ENCODE data around the gene CMTR2. TPM values are rescaled to one million over a fixed set of nuclear protein-coding genes. Genes with fewer than 3 reads are reported as not detected.

The CMTR2 gene
- total and polyA plus RNA-seq, 2 experiments from 2014 or later = 11.4 to 43.2 TPM

DNA sequence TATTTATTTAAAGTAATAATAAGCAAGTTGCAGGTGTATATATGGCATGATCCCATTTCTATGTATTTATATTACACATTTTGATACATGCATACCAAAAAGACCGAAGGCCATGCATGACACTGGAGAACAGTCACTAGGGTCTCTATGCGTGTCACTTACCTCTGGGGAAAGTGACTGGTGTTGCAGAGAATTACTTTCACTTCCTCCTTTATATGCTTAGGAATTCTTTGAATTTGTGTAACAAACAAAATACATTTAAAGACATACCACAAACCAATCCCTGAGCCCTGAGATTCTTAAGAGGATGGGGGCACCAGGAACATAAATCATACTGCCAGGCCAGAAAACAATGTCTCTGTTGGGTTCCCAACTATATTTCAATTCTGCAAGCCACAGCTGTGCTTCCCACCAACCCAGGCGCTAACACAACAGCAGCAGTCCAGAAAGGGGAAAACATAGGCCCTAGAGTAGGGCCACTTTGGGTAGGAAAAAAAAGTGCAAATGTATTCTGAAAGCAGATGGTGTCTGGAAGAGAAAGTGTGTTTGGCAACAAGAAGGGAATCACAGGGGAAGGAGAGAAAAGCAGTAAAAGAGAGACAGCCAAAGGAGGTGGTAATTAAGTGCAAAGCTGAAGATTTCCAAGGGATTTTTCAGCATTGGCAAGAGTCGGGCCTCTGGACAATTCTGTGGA is 34.2 kb downstream of the CMTR2 start:
- WGBS (ENCODE audit: low lambda C conversion rate, missing lambda C conversion rate) = 78% methylated on average over 4 of the region's 4 CpGs
- no peaks in the 10 kb centered on the region for H3K36me3 ChIP-seq (replicated peaks; ENCODE audit: insufficient read depth, low read depth)
- H4K20me1 ChIP-seq (ENCODE audit: insufficient read depth, poor library complexity, severe bottlenecking) = no peaks in the 10 kb centered on the region
- H3K27me3 ChIP-seq = peaks cover 4% of the 10 kb centered on the region
- H2AFZ ChIP-seq = no peak overlapping the region
- no peak overlapping the region for H3K27ac ChIP-seq
- H3K79me2 ChIP-seq = no peaks in the 10 kb centered on the region
- no peak for TF ChIP-seq CTCF (IDR thresholded peaks at IDR 0.05; ENCODE audit: poor library complexity)
- TF ChIP-seq EZH2phosphoT487 (IDR thresholded peaks at IDR 0.05; ENCODE audit: low read depth, severe bottlenecking, unreplicated experiment) = no peak
- no peak for TF ChIP-seq EZH2 (IDR thresholded peaks at IDR 0.05; ENCODE audit: borderline replicate concordance)
- no peaks in the 10 kb centered on the region for H3K9me3 ChIP-seq (ENCODE audit: low read depth)
- H3K4me1 ChIP-seq (ENCODE audit: insufficient read depth) = no peaks in the 10 kb centered on the region
- no peak for DNase-seq (ENCODE audit: low spot score)
- no peak overlapping the region for H3K4me2 ChIP-seq
- no peaks in the 10 kb centered on the region for H3K9me2 ChIP-seq (replicated peaks; ENCODE audit: insufficient read depth)
- no peak overlapping the region for H3K4me3 ChIP-seq

DNA sequence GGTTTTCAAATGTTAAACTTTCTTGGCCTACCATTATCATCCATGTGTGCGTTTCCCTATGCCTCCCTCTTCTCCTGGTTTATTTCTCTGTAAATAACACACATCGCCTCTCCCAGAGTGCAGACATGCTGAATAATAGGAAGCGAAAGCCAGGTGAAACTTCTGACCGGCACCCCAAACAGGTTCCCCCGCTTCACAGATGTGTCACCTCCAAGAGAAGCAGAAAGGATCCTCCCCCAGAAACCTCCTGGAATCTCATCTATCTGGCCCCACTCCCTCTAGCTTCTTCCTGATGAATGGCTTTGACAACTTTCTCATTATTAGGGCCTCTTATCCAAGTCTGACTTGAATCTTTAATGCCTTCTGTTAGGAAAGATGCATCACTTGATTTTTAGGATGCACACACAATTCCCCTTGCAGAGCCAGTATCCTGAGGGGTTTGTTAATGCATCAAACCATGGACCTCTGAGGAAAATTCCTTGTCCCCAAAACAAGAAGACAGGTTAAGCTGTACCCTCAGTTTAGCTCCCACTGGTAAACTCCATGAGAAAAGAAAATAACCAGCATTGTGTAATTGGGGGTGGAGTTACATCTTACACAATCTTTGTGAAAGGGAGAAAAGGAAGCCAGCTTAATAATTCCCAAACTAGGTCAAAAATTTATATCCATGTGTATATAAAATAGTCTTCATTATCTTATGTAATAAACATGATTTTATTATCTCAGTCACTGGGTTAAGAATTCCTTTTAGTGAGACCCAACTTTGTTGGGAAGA is 38.6 kb downstream of the CMTR2 start:
- Histone ChIP-seq H3K4me2 (no peak overlapping the region), H3K36me3 (replicated peaks; ENCODE audit: insufficient read depth, low read depth) (no peaks in the 10 kb centered on the region), H3K4me1 (ENCODE audit: insufficient read depth) (no peaks in the 10 kb centered on the region), H3K27ac (no peak overlapping the region), H3K27me3 (no peaks in the 10 kb centered on the region), H2AFZ (no peak overlapping the region), H3K9me3 (ENCODE audit: low read depth) (no peaks in the 10 kb centered on the region), H3K4me3 (no peak overlapping the region), H3K9me2 (replicated peaks; ENCODE audit: insufficient read depth) (no peaks in the 10 kb centered on the region), H3K79me2 (no peaks in the 10 kb centered on the region), H4K20me1 (ENCODE audit: insufficient read depth, poor library complexity, severe bottlenecking) (no peaks in the 10 kb centered on the region)
- TF ChIP-seq EZH2phosphoT487 (IDR thresholded peaks at IDR 0.05; ENCODE audit: low read depth, severe bottlenecking, unreplicated experiment) = no peak
- no peak for TF ChIP-seq EZH2 (IDR thresholded peaks at IDR 0.05; ENCODE audit: borderline replicate concordance)
- no peak for TF ChIP-seq CTCF (IDR thresholded peaks at IDR 0.05; ENCODE audit: poor library complexity)
- DNase-seq (ENCODE audit: low spot score) = peak; percentile 8
- WGBS (ENCODE audit: low lambda C conversion rate, missing lambda C conversion rate) = 86% methylated on average over 5 of the region's 5 CpGs

DNA sequence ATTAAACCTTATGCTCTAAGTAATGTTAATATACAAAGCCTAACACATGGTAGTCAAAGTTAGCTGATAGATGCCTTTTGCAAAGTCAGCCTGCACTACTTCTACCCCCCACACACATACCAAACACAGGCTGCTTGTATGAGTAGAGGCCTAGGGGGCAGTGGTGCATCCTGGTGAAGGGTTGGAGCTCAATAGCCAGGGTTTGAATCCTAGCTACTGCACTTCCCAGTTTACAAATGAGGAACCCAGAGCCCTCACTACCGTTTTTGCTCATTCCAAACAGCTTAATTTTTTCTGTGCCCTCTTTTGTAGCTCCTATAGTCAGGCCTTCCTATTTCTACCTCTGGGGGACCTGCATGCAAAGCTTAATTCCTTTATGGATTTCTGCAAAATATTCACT is 39.8 kb downstream of the CMTR2 start:
- no peak overlapping the region for H3K4me2 ChIP-seq
- H3K79me2 ChIP-seq = no peaks in the 10 kb centered on the region
- DNase-seq (ENCODE audit: low spot score) = no peak
- no peak overlapping the region for H3K27ac ChIP-seq
- no peak overlapping the region for H3K4me3 ChIP-seq
- H3K9me3 ChIP-seq (ENCODE audit: low read depth) = no peaks in the 10 kb centered on the region
- no peaks in the 10 kb centered on the region for H3K4me1 ChIP-seq (ENCODE audit: insufficient read depth)
- H3K27me3 ChIP-seq = no peaks in the 10 kb centered on the region
- no peaks in the 10 kb centered on the region for H4K20me1 ChIP-seq (ENCODE audit: insufficient read depth, poor library complexity, severe bottlenecking)
- no peaks in the 10 kb centered on the region for H3K36me3 ChIP-seq (replicated peaks; ENCODE audit: insufficient read depth, low read depth)
- 57% methylated on average over 1 of the region's 1 CpG for WGBS (ENCODE audit: low lambda C conversion rate, missing lambda C conversion rate)
- TF ChIP-seq EZH2 (IDR thresholded peaks at IDR 0.05; ENCODE audit: borderline replicate concordance) = no peak
- TF ChIP-seq EZH2phosphoT487 (IDR thresholded peaks at IDR 0.05; ENCODE audit: low read depth, severe bottlenecking, unreplicated experiment) = no peak
- TF ChIP-seq CTCF (IDR thresholded peaks at IDR 0.05; ENCODE audit: poor library complexity) = no peak
- no peak overlapping the region for H2AFZ ChIP-seq
- H3K9me2 ChIP-seq (replicated peaks; ENCODE audit: insufficient read depth) = no peaks in the 10 kb centered on the region

Data from hepatocyte (in vitro differentiated cells).